Left ventricle myocardium inferior (tissue), 1 donor: ENCODE data around the gene OR8B12. TPM values are rescaled to one million over a fixed set of nuclear protein-coding genes. Genes with fewer than 3 reads are reported as not detected.

Experiments
- DNase-seq: peaks from one replicate; pipeline ENCODE4 v3.0.0-alpha.2; 2020
- H3K27ac ChIP-seq: fragments of 200-600 bp; replicated peaks from 2 replicates; pipeline ENCODE4 v1.8.0; 2021
- H3K27me3 ChIP-seq: fragments of 200-600 bp; 2 replicates; pipeline ENCODE4 v1.8.0; 2021; ENCODE audit warnings: low read depth
- H3K36me3 ChIP-seq: fragments of 200-600 bp; 2 replicates; pipeline ENCODE4 v1.8.0; 2021
- H3K4me1 ChIP-seq: fragments of 200-600 bp; 2 replicates; pipeline ENCODE4 v1.8.0; 2021
- H3K4me3 ChIP-seq: fragments of 200-600 bp; 2 replicates; pipeline ENCODE4 v1.8.0; 2021; ENCODE audit warnings: mild to moderate bottlenecking, moderate library complexity
- H3K9me3 ChIP-seq: fragments of 200-600 bp; replicated peaks from 2 replicates; pipeline ENCODE4 v1.8.0; 2021
- CTCF ChIP-seq: fragments of 200-600 bp; IDR thresholded peaks from 2 replicates; pipeline ENCODE4 v1.8.0; 2021; ENCODE audit warnings: antibody characterized with exemption, mild to moderate bottlenecking, borderline replicate concordance
- intact Hi-C: fragments of 100-400 bp; cut with micrococcal nuclease; formaldehyde crosslinking; loops from one replicate; pipeline ENCODE4 v1.11.0; 2022
- total RNA-seq: library from RNA; stranded (reverse); fragmentation: NEBNext Ultra II Directional; extraction: Animal tissue kit (Norgen Biotek cat#: 25700); gene quantifications from one replicate; pipeline ENCODE4 v1.2.1, GENCODE V29; 2021
- donor health status: DM: no; HTN: yes; CAD: no; lungs with severe emphysema.

The OR8B12 gene
- total RNA-seq, 1 donor from 2014 or later = not detected

- Histone ChIP-seq H3K36me3 (no peaks in the 10 kb centered on the region), H3K9me3 (no peaks in the 10 kb centered on the region), H3K4me3 (no peak overlapping the region), H3K27ac (no peak overlapping the region), H3K4me1 (no peaks in the 10 kb centered on the region), H3K27me3 (no peaks in the 10 kb centered on the region)
- no peak for TF ChIP-seq CTCF
- intact Hi-C loops = no loop called here
- DNase-seq = no peak
Measured at GRCh38 chr11:124543145-124543544, 309 bp downstream of the OR8B12 start.

- Histone ChIP-seq H3K4me3 (no peak overlapping the region), H3K27ac (no peak overlapping the region), H3K36me3 (no peaks in the 10 kb centered on the region), H3K9me3 (no peaks in the 10 kb centered on the region), H3K27me3 (no peaks in the 10 kb centered on the region), H3K4me1 (no peaks in the 10 kb centered on the region)
- no peak for DNase-seq
- intact Hi-C loops = no loop called here
- no peak for TF ChIP-seq CTCF
Measured at GRCh38 chr11:124541204-124541603, 2.2 kb downstream of the OR8B12 start.

GRCh38 chr11:124538019-124538418 is 5.4 kb downstream of the OR8B12 start:
- Histone ChIP-seq H3K27ac (no peak overlapping the region), H3K4me1 (no peaks in the 10 kb centered on the region), H3K36me3 (no peaks in the 10 kb centered on the region), H3K27me3 (no peaks in the 10 kb centered on the region), H3K9me3 (no peaks in the 10 kb centered on the region), H3K4me3 (no peak overlapping the region)
- intact Hi-C loops = no loop called here
- DNase-seq = no peak
- TF ChIP-seq CTCF = no peak

- peak; percentile 30 for DNase-seq
- Histone ChIP-seq H3K4me3 (no peak overlapping the region), H3K36me3 (no peaks in the 10 kb centered on the region), H3K27ac (peak overlapping the region; percentile 17), H3K4me1 (no peaks in the 10 kb centered on the region), H3K27me3 (no peaks in the 10 kb centered on the region), H3K9me3 (no peaks in the 10 kb centered on the region)
- no peak for TF ChIP-seq CTCF
- intact Hi-C loops = no loop called here
Measured at GRCh38 chr11:124536520-124536919, 6.9 kb downstream of the OR8B12 start.

- DNase-seq = no peak
- no peaks in the 10 kb centered on the region for H3K9me3 ChIP-seq
- H3K4me1 ChIP-seq = no peaks in the 10 kb centered on the region
- TF ChIP-seq CTCF = no peak
- H3K27ac ChIP-seq = peak overlapping the region; percentile 17
- H3K27me3 ChIP-seq = no peaks in the 10 kb centered on the region
- H3K4me3 ChIP-seq = no peak overlapping the region
- no peaks in the 10 kb centered on the region for H3K36me3 ChIP-seq
- intact Hi-C loops = no loop called here
Measured at GRCh38 chr11:124535552-124536232, 7.8 kb downstream of the OR8B12 start.
